ENCODE data around the gene PODXL2.

PODXL2 gene

GRCh38 chr3:127706785-127707351 is 77.9 kb downstream of the PODXL2 start:
- no peak for DNase-seq (ENCODE audit: low read depth, low spot score)

- no peak for DNase-seq (ENCODE audit: low read depth, low spot score)
Observed at GRCh38 chr3:127707851-127708411, 78.9 kb downstream of the PODXL2 start.

GRCh38 chr3:127708837-127709236 is 79.9 kb downstream of the PODXL2 start:
- DNase-seq (ENCODE audit: low read depth, low spot score): no peak

- DNase-seq (ENCODE audit: low read depth, low spot score): no peak
Observed at GRCh38 chr3:127709320-127710060, 80.5 kb downstream of the PODXL2 start.

GRCh38 chr3:127710155-127710941 is 81.4 kb downstream of the PODXL2 start:
- peak; percentile 64 for DNase-seq (ENCODE audit: low read depth, low spot score)

- DNase-seq (ENCODE audit: low read depth, low spot score): no peak
Observed at GRCh38 chr3:127711021-127711695, 82.2 kb downstream of the PODXL2 start.

- no peak for DNase-seq (ENCODE audit: low read depth, low spot score)
Observed at GRCh38 chr3:127711896-127712295, 82.9 kb downstream of the PODXL2 start.

GRCh38 chr3:127712461-127712860 is 83.5 kb downstream of the PODXL2 start:
- no peak for DNase-seq (ENCODE audit: low read depth, low spot score)

- no peak for DNase-seq (ENCODE audit: low read depth, low spot score)
Observed at GRCh38 chr3:127712881-127713771, 84.1 kb downstream of the PODXL2 start.

- no peak for DNase-seq (ENCODE audit: low read depth, low spot score)
Observed at GRCh38 chr3:127714125-127714571, 85.2 kb downstream of the PODXL2 start.

- no peak for DNase-seq (ENCODE audit: low read depth, low spot score)
Observed at GRCh38 chr3:127714866-127715265, 85.9 kb downstream of the PODXL2 start.

GRCh38 chr3:127715532-127715931 is 86.5 kb downstream of the PODXL2 start:
- no peak for DNase-seq (ENCODE audit: low read depth, low spot score)

GRCh38 chr3:127716384-127716783 is 87.4 kb downstream of the PODXL2 start:
- DNase-seq (ENCODE audit: low read depth, low spot score): no peak

- no peak for DNase-seq (ENCODE audit: low read depth, low spot score)
Observed at GRCh38 chr3:127717357-127718244, 88.6 kb downstream of the PODXL2 start.

- DNase-seq (ENCODE audit: low read depth, low spot score): no peak
Observed at GRCh38 chr3:127718245-127718915, 89.4 kb downstream of the PODXL2 start.

- DNase-seq (ENCODE audit: low read depth, low spot score): no peak
Observed at GRCh38 chr3:127718916-127719290, 89.9 kb downstream of the PODXL2 start.

- no peak for DNase-seq (ENCODE audit: low read depth, low spot score)
Observed at GRCh38 chr3:127719369-127719768, 90.4 kb downstream of the PODXL2 start.

GRCh38 chr3:127720161-127720823 is 91.3 kb downstream of the PODXL2 start:
- DNase-seq (ENCODE audit: low read depth, low spot score): no peak

All from astrocyte of the hippocampus (primary cell).